Stimulated activated CD8-positive, alpha-beta memory T cell treated with anti-CD3 and anti-CD28 coated beads, Interleukin-4, amount 100 ng/mL, for 1 hour (primary cell): Measurements from ENCODE around the gene CDC45.

Source experiments
- DNase-seq, 2 donors: peaks; one replicate each; pipeline ENCODE4 v3.0.0-alpha.2; 2020; ENCODE audit warnings: low read depth in 2 of 2, low spot score in 1 of 2

Gene CDC45

DNA sequence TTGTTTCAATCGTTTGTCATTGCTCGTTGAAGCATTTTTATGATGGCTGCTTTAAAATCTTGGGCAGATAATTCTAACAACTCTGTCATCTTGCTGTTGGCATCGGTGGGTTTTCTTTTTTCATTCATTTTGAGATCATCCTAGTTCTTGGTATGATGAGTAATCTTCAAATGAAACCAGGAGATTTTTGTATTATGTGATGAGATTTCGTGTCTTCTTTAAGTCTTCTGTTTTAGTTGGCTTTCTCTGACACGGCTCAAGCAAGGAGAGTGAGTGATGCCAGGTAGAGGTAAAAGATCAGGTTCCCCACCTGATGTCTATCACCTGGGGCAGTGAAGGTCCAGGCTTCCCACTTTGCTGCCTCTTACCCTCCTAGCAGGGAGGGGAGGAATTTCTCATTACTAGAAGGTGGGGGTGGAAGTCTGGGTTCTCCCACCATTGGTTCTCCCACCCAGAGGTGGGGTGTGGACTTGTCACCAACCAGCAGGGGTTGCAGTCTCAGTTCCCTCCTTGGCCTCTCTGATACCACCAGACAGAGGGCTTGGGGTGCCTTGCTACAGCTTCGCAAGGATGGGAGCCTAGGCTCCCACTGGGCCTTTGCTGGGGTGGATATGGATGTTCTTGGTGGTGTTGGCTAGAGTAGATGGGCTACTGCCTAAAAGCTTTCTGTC is 12.9 kb downstream of the CDC45 start:
- no peak for DNase-seq

DNA sequence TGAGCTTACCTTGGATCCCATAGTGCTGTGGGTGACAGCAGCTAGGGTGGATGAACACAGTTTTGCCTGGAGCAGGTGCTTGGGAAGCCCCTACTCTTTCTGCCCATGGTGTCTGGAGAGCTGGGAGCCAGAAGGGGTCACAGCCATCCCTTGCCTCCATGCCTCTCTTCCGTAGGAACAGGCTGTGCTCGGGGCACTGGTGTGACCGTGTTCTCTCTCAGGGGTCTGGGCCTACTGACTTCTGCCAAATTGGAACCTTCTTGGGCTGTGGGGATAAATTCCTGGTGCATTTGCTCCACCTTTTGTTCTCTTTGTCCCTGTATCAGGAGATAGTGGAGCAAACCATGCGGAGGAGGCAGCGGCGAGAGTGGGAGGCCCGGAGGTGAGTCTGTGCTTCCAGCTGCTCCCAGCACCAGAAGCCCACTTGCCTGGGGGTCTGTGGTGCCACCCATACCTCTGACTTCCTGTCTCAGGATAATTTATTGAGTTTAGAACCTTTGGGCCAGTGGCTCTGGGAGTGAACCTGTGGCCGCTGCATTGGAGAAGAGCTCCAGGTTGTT is 14.4 kb downstream of the CDC45 start:
- DNase-seq: no peak

DNA sequence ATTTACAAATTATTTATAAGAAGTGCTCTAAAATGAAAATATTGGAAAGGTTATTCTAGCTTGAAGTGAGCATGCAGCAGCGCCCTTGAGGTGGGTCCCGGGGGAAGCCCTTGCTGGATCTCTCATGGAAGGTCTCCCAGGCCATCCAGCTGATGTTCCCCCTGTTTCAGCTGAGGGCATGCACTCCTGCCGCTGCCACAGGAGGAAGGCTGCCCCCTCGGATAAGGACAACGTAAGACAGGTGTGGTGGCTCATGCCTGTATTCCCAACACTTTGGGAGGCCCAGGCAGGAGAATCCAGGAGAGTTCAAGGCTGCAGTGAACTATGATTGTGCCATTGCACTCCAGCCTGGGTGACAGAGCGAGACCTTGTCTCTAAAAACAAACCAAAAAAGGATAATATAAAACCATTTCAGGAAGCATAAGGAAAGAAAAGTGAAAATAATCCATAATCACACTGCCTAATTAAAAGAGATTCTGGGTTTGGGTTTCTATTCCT is 15.0 kb downstream of the CDC45 start:
- no peak for DNase-seq

DNA sequence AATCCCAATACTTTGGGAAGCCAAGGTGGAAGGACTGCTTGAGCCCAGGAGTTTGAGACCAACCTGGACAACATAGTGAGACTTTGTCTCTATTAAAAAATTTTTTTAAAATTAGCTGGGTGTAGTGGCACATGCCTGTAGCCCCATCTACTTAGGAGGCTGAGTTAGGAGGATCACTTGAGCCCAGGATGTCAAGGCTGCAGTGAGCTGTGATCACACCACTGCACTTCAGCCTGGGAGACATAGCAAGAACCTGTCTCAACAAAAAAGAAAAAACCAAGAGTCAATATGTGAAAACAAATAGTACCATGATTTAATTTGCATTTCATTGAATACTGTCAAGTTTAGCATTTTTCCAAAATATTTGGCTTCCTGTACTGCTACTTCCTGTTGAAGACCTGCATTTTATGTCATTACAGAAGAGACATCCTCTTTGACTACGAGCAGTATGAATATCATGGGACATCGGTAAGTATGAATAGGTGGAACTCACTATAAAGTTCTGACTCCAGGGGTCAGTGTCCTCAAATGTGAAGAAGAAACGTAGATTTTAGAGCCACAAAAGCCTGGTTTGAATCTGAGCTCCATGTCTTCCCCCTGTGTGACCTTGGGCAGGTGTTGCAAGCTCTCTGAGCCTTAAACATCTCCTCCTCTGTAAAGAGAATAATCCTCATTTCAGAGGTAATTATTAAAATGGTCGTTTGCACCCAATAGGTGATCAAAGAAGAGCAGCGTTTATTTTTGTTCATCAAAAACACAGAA is 16.0 kb downstream of the CDC45 start:
- no peak for DNase-seq

DNA sequence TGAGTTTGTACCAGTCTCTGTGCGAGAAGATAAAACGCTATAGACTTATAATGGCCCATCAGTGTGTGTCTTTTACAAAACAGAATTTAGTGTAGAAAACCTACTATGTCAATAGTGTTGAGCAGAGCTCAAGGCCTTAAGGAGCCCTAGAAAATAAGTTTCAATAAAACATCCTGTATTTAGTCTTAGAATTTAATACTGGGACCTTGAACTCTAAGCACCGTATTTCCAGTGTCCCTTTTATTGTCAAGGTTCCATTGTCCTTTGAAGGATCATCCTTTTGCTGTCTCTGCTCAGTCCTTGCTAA is 16.6 kb downstream of the CDC45 start:
- DNase-seq: no peak

DNA sequence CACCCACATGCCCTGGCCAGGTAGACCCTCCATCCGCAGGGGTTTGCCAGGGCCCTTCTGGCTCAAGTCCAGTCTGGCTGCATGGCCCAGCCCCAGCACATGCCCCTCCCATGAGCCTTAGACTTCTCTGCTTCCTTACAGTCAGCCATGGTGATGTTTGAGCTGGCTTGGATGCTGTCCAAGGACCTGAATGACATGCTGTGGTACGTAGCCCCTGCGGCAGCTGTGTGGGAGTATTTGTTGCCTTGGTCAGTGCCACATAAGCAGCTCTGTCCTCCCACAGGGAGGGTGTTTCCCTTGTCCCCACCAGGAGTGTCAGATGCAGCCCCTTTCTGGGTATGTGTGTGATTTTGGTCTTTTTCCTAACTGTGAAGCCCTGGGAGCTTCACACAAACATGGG is 17.5 kb downstream of the CDC45 start:
- no peak for DNase-seq

DNA sequence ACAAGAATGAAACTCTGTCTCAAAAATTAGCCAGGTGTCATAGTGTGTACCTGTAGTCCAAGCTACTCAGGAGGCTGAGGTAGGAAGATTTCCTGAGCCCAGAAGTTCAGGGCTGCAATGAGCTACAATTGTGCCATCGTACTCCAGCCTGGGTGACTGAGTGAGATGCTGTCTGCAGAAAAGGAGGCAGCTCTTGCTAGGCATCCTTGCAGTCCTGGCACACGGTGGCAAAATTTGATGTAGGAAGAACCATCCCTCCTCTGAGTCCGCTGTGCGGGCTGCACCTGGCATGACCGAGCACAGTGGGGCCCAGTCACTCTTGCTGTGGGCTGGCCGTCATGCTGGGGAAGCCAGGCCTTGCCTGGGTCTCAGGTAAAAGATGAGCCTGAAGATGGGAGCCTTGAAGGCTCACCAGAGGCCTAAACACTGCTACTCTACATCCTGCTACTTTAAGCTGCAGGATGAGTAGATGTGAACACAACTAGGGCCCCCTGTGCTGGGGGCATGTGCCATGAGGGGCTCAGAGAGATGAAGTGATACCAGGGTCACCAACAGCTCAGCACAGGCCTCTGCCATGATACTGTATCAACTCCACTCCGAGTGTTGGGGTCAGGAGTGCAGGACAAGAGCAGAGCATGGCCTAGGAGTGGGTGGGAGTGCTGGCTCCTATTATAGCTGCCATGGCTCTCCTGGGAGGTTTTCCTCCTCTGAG is 18.6 kb downstream of the CDC45 start:
- DNase-seq: no peak

DNA sequence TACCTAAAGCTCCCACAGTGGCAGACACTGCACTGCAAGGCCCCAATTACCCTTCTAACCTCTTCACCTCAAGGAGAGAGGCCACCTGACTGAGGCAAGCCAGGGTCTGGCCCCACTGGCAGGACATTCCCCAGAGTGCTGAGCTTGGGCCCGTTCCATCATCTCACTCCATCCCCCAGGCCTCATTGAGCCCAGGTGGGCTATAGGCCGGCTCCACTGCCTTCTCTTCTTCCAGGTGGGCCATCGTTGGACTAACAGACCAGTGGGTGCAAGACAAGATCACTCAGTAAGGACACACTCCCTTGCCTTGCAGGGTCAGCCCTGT is 19.1 kb downstream of the CDC45 start:
- no peak for DNase-seq

DNA sequence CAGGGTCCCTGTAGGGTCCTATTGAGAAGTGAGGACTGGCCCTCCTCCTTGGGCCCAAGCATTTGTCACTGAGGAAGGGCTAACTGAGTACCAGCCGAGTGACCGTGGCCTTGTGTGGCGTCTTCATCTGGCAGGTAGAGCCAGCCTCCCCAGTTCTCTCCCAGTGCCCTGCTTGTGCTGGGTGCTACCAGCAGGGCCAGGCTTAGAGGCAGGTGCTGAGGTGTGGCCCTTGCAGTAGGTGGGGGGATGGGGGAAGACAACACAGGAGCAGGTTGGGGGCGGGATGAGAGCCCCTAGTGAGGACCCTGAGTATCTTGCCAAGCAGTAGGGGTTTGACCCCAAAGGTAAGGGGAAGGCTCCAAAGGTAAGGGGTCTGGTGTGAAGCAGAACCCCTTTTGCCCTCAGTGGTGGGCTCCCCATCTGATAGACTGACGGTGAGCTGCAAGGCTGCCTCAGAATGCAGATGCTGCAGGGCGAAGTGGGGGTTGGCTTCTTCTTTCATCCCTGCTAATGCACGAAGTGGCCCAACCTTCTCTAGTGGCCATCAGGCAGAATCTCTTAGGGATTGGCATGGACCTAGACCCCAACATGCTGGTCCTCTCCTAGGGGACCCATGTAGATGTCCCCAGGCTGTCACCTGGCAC is 19.6 kb downstream of the CDC45 start:
- DNase-seq: no peak

DNA sequence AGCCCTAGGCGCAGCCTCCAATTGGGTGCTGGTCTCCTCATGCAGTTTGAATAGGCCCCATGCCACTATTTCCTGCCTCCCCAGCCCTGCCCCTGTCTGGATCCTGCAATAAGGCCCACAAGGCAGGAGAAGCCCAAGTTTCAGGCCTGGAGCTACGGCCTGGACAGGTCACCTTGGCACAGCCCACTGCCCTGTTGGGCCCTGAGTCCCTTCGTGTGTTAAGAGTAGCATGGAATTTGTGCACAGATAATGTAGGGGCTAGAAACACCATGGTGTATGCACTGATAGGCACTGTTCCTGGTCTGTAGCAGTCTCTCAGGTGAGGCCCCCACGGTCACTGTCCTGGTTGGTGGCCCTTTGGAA is 20.1 kb downstream of the CDC45 start:
- DNase-seq: no peak

DNA sequence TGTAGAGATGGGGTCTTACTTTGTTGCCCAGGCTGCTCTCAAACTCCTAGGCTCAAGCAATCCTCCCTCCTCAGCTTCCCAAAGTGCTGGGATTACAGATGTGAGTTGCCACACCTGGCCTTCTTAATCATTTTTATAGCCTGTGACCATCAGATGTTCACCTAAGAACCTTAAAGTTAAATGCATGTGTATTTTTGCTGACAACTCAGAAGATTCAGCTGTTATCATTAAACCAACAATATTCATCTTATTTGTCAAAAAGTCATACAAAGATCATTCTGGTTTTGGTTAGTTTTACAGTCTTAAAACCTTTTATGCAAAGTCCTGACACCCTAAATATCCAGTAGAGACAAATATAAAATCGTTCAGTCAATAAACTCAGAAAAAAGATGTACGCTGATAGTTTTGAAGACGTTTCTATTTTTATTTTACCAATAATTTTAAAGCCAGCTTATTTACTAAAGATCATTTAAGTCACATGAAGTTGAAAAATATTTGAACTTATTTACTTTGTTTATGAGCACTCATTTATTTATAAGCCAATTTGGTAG is 22.3 kb downstream of the CDC45 start:
- no peak for DNase-seq

DNA sequence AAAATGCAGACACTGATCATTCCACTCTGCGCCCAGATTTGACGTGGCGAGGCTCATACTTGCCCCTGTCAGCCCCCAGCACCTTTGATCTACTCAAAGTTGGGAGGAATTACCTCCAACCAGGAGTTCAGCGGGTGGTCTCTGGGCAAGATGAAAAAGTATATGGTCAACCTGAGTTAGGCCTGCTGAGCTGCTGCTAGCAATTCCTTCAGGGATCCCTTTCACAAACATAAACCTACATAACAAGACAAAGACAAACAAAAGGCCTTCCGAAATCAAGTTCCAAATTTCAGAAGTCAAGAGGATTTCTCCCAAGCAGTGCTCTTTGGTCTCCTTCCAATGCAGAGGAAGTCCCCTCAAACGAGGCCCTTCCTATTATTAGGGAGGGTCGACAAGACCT is 23.6 kb downstream of the CDC45 start:
- no peak for DNase-seq

DNA sequence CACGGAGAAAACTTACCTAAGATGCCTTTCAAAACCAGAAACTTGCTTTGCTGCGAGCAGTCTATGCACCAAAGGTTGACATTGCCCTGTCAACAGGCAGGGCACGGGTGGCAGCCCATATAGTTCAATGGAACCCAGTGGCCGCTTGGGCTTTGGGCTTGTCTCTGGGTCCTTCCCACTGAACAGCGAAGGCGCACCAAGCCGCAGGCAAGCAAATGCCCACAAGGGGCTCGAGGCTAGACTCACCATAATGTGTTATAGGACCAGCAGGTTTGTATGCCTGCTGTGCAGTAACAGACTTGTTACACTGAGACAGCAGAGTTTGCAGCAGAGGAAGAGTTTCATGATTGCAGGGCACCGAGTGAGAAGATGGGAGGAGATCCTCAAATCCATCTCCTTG is 24.1 kb downstream of the CDC45 start:
- no peak for DNase-seq

DNA sequence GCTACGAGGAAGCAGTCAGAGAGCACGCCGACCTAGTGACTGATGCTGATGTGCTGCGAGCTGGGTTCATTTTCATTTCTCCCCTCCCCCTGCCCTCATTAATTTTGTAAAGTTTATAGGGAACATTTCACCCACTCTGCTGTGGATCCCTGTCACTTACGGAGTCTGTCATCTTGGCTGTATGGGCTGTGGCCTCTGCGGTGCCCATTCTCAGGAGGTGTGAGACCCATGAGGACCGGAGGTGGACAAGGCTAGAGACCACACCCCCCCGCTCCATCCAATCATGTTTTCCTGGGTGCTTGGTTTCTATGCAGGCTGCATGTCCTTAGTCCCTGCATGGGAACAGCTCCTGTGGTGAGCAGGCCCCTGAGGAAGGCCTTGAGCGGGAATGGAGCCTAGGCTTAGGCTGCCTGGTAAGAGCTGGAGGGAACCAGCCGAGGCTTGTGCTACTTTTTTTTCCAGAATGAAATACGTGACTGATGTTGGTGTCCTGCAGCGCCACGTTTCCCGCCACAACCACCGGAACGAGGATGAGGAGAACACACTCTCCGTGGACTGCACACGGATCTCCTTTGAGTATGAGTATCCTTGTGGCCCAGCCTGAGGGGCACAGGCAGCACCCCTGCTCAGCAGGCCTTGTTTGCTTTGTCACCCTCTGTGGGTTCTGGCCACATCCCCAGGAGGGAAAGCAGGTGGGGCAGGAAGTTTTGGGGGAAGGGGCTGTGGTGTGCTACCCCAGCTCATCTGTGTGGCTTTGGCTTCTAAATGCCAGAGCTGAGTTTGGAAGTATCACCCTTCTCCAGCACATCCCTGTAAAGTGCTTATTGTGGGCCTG is 25.4 kb downstream of the CDC45 start:
- no peak for DNase-seq

DNA sequence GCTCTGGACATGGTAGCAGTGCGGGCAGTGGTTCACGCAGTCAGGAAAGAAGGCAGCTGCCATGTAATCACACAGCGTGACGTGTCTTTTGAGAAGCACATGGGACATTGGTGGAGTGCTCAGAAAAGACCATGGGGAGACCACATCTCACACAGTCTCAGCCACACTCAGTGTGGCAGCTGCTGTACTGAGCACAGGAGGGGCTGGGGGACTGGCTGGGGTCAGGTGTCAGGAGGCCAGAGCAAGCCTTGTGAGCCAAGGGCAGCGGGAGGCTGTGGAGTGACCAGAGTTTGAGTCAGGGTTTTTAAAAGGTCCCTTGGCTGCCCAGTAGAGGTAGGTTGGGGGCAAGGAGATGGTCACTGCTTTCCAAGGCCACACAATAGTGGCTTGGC is 26.0 kb downstream of the CDC45 start:
- no peak for DNase-seq

DNA sequence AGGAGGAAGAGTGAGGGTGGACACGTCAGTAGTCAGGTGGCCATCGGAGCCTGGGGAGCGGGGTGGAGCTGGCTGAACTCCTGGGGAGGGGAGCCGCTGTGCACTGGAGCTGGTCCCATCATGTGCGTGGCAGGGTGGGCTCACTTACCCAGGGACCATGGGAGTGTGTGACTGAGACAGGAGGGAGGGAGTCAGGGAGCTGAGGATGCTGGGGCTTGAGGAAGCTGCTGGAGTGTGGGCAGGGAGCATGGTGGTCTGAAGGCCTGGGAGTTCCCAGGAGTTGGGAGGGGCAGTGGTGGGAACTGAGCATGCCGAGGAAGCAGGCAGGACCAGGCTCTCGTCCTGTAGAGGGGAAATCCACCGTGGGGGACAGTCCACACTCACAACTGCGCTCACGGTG is 26.5 kb downstream of the CDC45 start:
- no peak for DNase-seq

DNA sequence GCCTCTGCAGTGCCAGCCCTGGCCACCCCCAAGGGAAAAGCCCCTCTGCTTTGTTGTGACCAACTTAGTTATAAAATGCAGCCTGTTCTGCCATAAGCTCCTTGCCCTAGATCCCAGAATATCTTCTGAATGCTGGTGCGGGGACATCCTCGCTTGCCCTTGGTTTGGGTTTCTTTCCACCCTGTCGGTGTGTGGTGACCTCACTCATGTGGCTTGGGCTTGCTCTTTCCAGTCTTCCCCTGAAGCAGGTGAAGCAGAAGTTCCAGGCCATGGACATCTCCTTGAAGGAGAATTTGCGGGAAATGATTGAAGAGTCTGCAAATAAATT is 27.8 kb downstream of the CDC45 start:
- no peak for DNase-seq

DNA sequence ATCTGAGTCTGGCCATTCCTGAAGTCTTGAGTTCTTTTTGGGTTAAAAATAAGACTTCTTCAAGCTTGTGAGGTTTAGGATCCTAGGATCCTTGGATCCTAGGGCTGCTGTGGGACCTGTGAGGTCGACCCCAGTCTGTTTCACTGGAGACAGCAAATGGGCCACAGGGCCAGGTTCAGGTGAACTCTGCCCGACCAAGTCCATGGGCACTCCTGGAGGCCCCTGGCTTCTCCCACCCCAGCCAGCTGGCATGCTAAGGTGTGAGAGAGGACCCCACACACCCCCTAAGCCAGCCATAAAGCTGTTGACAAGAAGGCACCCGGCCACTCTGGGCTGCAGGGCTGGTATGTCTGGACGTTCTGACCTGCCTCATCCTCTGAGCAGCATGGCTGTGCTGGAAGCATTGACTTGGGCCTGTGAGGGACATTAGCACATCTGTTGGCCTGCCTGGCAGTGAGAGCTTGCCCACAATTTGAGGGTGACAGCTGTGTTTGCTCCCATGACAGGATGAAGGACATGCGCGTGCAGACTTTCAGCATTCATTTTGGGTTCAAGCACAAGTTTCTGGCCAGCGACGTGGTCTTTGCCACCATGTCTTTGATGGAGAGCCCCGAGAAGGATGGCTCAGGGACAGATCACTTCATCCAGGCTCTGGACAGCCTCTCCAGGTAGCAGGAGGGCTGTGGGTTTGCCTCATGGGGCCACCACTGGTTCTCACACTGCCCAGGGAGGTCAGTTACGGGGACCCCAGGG is 28.5 kb downstream of the CDC45 start:
- DNase-seq: no peak

DNA sequence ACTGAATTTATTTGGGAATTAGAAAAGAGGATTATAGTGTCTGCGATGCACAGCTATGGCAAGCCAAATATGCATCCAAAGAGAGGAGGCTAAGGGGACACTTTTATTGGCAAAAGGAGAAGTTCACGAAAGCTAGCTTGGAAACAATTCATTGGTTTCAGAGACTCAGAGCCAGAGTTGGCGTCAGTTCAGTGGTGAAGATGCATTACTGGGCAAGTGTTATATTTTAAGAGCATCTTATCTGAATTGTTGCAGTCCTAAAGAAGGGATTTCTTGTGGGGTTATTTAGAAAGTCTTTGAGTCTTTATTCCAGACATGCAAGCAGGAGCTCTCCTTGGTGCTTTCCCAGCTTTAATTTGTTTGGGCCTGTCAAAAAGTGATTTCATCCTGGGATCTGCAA is 29.5 kb downstream of the CDC45 start:
- DNase-seq: no peak

DNA sequence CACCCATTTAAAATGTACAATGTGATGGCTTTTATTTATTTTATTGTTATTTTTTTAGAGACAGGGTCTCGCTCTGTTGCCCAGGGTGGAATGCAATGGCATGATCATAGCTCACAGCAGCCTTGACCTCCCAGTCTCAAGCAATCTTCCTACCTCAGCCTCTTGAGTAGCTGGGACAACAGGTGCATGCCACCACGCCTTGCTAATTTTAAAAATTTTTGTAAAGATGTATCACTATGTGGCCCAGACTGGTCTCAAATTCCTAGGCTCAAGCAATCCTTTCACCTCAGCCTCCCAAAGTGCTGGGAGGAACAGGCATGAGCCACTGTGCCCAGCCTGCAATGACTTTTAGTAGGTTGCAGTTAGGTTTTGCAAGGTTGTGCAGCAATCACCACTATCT is 30.2 kb downstream of the CDC45 start:
- DNase-seq: no peak
